ENCODE measurements around the gene EMSY. TPM values are rescaled to one million over a fixed set of nuclear protein-coding genes. Genes with fewer than 3 reads are reported as not detected.

The EMSY gene
- total RNA-seq, 1 donor from 2014 or later: 42.3 TPM

- Mint-ChIP-seq H3K4me3 (ENCODE audit: low read depth) (no peak overlapping the region), H3K9me3 (ENCODE audit: low read depth) (no peaks in the 10 kb centered on the region), H3K27me3 (no peaks in the 10 kb centered on the region), H3K27ac (peak overlapping the region; percentile 86), H3K4me1 (ENCODE audit: low read depth) (peaks cover 12% of the 10 kb centered on the region), H3K36me3 (ENCODE audit: insufficient read depth) (peaks cover 11% of the 10 kb centered on the region)
- DNase-seq (ENCODE audit: low spot score, unreplicated experiment): no peak
- TF ChIP-seq, protein P1, sequence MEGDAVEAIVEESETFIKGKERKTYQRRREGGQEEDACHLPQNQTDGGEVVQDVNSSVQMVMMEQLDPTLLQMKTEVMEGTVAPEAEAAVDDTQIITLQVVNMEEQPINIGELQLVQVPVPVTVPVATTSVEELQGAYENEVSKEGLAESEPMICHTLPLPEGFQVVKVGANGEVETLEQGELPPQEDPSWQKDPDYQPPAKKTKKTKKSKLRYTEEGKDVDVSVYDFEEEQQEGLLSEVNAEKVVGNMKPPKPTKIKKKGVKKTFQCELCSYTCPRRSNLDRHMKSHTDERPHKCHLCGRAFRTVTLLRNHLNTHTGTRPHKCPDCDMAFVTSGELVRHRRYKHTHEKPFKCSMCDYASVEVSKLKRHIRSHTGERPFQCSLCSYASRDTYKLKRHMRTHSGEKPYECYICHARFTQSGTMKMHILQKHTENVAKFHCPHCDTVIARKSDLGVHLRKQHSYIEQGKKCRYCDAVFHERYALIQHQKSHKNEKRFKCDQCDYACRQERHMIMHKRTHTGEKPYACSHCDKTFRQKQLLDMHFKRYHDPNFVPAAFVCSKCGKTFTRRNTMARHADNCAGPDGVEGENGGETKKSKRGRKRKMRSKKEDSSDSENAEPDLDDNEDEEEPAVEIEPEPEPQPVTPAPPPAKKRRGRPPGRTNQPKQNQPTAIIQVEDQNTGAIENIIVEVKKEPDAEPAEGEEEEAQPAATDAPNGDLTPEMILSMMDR (IDR thresholded peaks at IDR 0.05; ENCODE audit: unreplicated experiment): no peak
Measured at GRCh38 chr11:76455931-76456330, 11.1 kb downstream of the EMSY start.

DNA sequence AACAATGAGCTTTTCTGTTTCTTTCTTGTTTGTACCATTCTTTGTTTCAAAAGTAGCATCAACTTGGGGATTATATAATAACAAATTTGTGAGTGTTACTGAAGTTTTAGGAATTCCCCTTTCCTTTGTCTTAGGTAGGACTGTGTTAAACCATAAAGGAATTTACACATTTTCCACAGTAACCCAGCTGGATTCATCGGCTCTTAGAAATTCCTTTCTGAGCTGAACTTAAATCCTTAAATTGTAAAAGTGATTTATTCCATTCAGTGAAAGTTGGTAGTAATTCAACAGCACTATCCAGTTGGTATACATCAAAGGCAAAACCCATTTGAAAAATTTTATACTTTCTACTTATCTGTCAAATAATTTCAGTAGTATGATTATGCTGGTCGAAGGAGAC lies 11.8 kb downstream of the EMSY start:
- Mint-ChIP-seq H3K4me1 (ENCODE audit: low read depth) (peaks cover 12% of the 10 kb centered on the region), H3K27ac (no peak overlapping the region), H3K27me3 (no peaks in the 10 kb centered on the region)

GRCh38 chr11:76459299-76459698 lies 14.5 kb downstream of the EMSY start:
- H3K36me3 Mint-ChIP-seq (ENCODE audit: insufficient read depth): peaks cover 22% of the 10 kb centered on the region
- no peaks in the 10 kb centered on the region for H3K27me3 Mint-ChIP-seq
- no peak overlapping the region for H3K27ac Mint-ChIP-seq
- DNase-seq (ENCODE audit: low spot score, unreplicated experiment): no peak
- peaks cover 12% of the 10 kb centered on the region for H3K4me1 Mint-ChIP-seq (ENCODE audit: low read depth)
- H3K4me3 Mint-ChIP-seq (ENCODE audit: low read depth): no peak overlapping the region
- TF ChIP-seq, protein P1 (IDR thresholded peaks at IDR 0.05; ENCODE audit: unreplicated experiment): peak; percentile 53
- H3K9me3 Mint-ChIP-seq (ENCODE audit: low read depth): peaks cover 4% of the 10 kb centered on the region

More for the DNA sequence above, 11.8 kb downstream of the EMSY start:
- Mint-ChIP-seq H3K9me3 (ENCODE audit: low read depth) (no peaks in the 10 kb centered on the region), H3K36me3 (ENCODE audit: insufficient read depth) (peaks cover 10% of the 10 kb centered on the region), H3K4me3 (ENCODE audit: low read depth) (no peak overlapping the region)
- no peak for DNase-seq (ENCODE audit: low spot score, unreplicated experiment)
- TF ChIP-seq, protein P1 (IDR thresholded peaks at IDR 0.05; ENCODE audit: unreplicated experiment): no peak

- TF ChIP-seq, protein P1 (IDR thresholded peaks at IDR 0.05; ENCODE audit: unreplicated experiment): no peak
- no peak overlapping the region for H3K4me3 Mint-ChIP-seq (ENCODE audit: low read depth)
- peaks cover 4% of the 10 kb centered on the region for H3K9me3 Mint-ChIP-seq (ENCODE audit: low read depth)
- no peaks in the 10 kb centered on the region for H3K27me3 Mint-ChIP-seq
- H3K4me1 Mint-ChIP-seq (ENCODE audit: low read depth): peaks cover 11% of the 10 kb centered on the region
- peaks cover 27% of the 10 kb centered on the region for H3K36me3 Mint-ChIP-seq (ENCODE audit: insufficient read depth)
- H3K27ac Mint-ChIP-seq: no peak overlapping the region
- no peak for DNase-seq (ENCODE audit: low spot score, unreplicated experiment)
Measured at GRCh38 chr11:76459846-76460245, 15.0 kb downstream of the EMSY start.

GRCh38 chr11:76462317-76462716 lies 17.5 kb downstream of the EMSY start:
- no peaks in the 10 kb centered on the region for H3K27me3 Mint-ChIP-seq
- H3K36me3 Mint-ChIP-seq (ENCODE audit: insufficient read depth): peaks cover 30% of the 10 kb centered on the region
- peaks cover 11% of the 10 kb centered on the region for H3K4me1 Mint-ChIP-seq (ENCODE audit: low read depth)
- peaks cover 4% of the 10 kb centered on the region for H3K9me3 Mint-ChIP-seq (ENCODE audit: low read depth)
- H3K4me3 Mint-ChIP-seq (ENCODE audit: low read depth): no peak overlapping the region
- H3K27ac Mint-ChIP-seq: no peak overlapping the region
- no peak for DNase-seq (ENCODE audit: low spot score, unreplicated experiment)
- TF ChIP-seq, protein P1 (IDR thresholded peaks at IDR 0.05; ENCODE audit: unreplicated experiment): no peak

Data from progenitor cell of endocrine pancreas (in vitro differentiated cells).